Psoas muscle (tissue), 8 donors: ENCODE results near the gene ACO2. TPM values are rescaled to one million over a fixed set of nuclear protein-coding genes. Genes with fewer than 3 reads are reported as not detected.

Experiments used
- ATAC-seq, 4 donors: fragments of 200-7000 bp; cut with Tn5 transposase; one replicate each; pipeline ENCODE4 v1.9.1; 2020; ENCODE audit warnings: moderate library complexity in 3 of 4, mild to moderate bottlenecking in 2 of 4
- DNase-seq, 2 donors: peaks; one replicate each; pipeline ENCODE4 v3.0.0-alpha.2; 2020
- H3K27ac ChIP-seq: fragments of 200-600 bp; one replicate; pipeline ENCODE4 v1.8.0; 2022
- H3K27me3 ChIP-seq, 3 donors: fragments of 200-600 bp in 1 of 3; one replicate each; pipeline versions ENCODE4 v1.6.1 to v1.8.0; 2013 to 2022; ENCODE audit warnings: low read length in 2 of 3, mild to moderate bottlenecking in 2 of 3, moderate library complexity in 1 of 3; ENCODE audit not compliant: insufficient read depth in 3 of 3
- H3K36me3 ChIP-seq, 2 donors: fragments of 200-600 bp in 1 of 2; one replicate each; pipeline versions ENCODE4 v1.6.1 to v1.8.0; 2013 to 2022; ENCODE audit warnings: low read depth in 1 of 2, mild to moderate bottlenecking in 1 of 2, moderate library complexity in 1 of 2; ENCODE audit not compliant: insufficient read depth in 1 of 2
- H3K4me1 ChIP-seq: fragments of 200-600 bp; one replicate; pipeline ENCODE4 v1.8.0; 2022
- H3K4me3 ChIP-seq: fragments of 200-600 bp; one replicate; pipeline ENCODE4 v1.8.0; 2022; ENCODE audit warnings: mild to moderate bottlenecking
- H3K9me3 ChIP-seq: fragments of 200-600 bp; one replicate; pipeline ENCODE4 v1.8.0; 2022
- WGBS, 3 donors: extraction: QIAGEN DNeasy Blood & Tissue Kit; methylation state at CpG; one replicate each; pipeline versions ENCODE4 v1.1.6 to v1.1.7; 2013; 5-methylcytosine and 5-hydroxymethylcytosine counted together
- intact Hi-C, 2 donors: fragments of 100-400 bp; cut with DNase I; formaldehyde crosslinking; loops; one replicate each; pipeline versions ENCODE4 v1.11.0 to v1.14.2; 2022
- polyA plus RNA-seq, 3 donors: library from polyadenylated mRNA; stranded (reverse); fragments of 200-250 nt; gene quantifications; one replicate each; pipeline ENCODE4 v1.2.3, GENCODE V29; 2013
- total RNA-seq, 4 donors: library from RNA; stranded (reverse); fragmentation: NEBNext Ultra II Directional in 2 of 4; extraction: Animal tissue kit (Norgen Biotek cat#: 25700) in 2 of 4; gene quantifications; one replicate each; pipeline versions ENCODE4 v1.2.1 to v1.2.4, GENCODE V29; 2021 to 2023
- TF ChIP-seq, protein P1 (sequence below): fragments of 200-600 bp; IDR thresholded peaks from one replicate; pipeline ENCODE4 v1.8.0; 2022; ENCODE audit warnings: antibody characterized with exemption
- donor health status: healthy with polysubstance abuse.
- donor health status: DM: no; HTN: no; CAD: no; lungs with moderate emphysema.
- donor health status: Bipolar disorder and iron deficiency.
- donor health status: healthy.
- donor health status: DM: yes; HTN: yes; CAD: no.
- donor health status: DM: no; HTN: no; CAD: no.
- donor health status: DM: no; HTN: no; CAD: no.
- donor health status: DM: yes; HTN: yes; CAD: no.

ACO2 gene
- total and polyA plus RNA-seq, 7 donors = 346 to 513 (median 458) TPM

DNA sequence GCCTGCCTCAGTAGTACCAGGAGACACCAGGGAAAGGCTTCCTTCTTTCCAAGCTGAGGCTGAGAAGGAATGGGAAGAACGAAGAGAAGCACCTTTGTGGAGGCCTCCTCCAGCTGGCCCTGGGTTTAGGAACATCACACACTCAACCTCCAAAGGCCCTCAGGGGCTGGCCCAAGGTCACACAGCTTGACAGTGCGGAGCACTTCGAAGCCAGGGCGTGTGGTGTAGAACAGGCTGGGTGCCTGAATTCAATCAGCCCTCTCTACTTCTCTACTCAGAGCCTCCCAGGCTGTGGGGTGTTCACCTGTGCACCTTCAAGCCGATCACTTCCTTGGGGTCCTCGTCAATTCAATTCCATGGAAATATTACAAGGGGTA, 91.2 kb downstream of the ACO2 start:
- WGBS, 3 donors = 57 to 71% (median 58%) methylated on average over 6 of the region's 6 CpGs
- Histone ChIP-seq H3K4me1 (no peaks in the 10 kb centered on the region), H3K4me3 (no peak overlapping the region)

DNA sequence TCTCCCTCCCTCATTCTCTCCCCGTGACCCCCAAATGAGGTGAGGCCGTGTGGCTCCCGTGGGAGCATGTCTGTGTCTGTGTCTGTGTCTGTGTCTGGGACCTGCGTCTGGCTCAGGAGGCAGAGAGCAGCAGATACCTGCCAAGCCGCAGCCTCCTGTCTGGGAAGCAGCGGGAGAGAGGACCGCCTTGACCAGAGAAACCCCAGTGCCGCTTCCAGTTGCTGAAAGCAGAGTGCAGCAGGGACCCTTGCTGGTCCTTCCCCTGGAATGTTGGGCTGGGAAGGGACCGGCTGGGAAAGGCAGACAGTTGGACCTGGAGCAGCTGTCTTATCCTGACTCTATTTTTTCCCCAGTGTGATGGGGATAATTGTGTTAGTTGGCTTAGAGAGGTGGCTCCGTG, 92.4 kb downstream of the ACO2 start:
- Histone ChIP-seq H3K4me3 (peak overlapping the region; percentile 25), H3K4me1 (peaks cover 3% of the 10 kb centered on the region), H3K36me3 (no peaks in the 10 kb centered on the region), H3K27ac (no peak overlapping the region), H3K27me3 (peaks cover 0 to 11% (median 6%) of the 10 kb centered on the region in 3 donors), H3K9me3 (no peaks in the 10 kb centered on the region)
- intact Hi-C loops = no loop called here
- TF ChIP-seq, protein P1, sequence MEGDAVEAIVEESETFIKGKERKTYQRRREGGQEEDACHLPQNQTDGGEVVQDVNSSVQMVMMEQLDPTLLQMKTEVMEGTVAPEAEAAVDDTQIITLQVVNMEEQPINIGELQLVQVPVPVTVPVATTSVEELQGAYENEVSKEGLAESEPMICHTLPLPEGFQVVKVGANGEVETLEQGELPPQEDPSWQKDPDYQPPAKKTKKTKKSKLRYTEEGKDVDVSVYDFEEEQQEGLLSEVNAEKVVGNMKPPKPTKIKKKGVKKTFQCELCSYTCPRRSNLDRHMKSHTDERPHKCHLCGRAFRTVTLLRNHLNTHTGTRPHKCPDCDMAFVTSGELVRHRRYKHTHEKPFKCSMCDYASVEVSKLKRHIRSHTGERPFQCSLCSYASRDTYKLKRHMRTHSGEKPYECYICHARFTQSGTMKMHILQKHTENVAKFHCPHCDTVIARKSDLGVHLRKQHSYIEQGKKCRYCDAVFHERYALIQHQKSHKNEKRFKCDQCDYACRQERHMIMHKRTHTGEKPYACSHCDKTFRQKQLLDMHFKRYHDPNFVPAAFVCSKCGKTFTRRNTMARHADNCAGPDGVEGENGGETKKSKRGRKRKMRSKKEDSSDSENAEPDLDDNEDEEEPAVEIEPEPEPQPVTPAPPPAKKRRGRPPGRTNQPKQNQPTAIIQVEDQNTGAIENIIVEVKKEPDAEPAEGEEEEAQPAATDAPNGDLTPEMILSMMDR = no peak
- ATAC-seq (no peak), DNase-seq (no peak)
- 48 to 49% (median 48%) methylated on average over 9 to 10 of the region's 10 CpGs for WGBS, 3 donors

More for the DNA sequence above, 91.2 kb downstream of the ACO2 start:
- Histone ChIP-seq H3K27me3 (peaks cover 0 to 13% (median 6%) of the 10 kb centered on the region in 3 donors), H3K9me3 (no peaks in the 10 kb centered on the region), H3K27ac (no peak overlapping the region), H3K36me3 (no peaks in the 10 kb centered on the region)
- no peak for ATAC-seq
- intact Hi-C loops = no loop called here
- TF ChIP-seq, protein P1 = no peak
- DNase-seq = no peak

DNA sequence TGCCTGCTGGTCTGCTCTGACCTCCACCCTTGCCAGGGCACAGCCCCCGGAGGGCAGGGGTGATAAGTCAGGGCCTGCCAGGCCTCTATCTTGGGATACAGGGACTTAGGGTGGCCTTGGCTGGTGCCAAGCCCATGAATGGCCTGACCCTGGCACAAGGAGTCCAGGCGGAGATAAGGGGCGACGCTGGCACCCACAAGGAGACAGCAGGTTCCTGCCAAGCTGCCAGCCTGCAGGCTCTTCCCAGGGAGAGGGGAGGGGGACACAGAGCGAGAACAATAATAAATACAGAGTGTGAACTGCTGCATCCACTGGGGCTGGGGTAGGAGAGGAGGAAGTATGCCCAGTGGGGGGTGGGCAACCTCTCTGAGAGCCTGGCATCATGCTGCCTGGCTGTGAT, 92.9 kb downstream of the ACO2 start:
- DNase-seq (no peak), ATAC-seq (no peak)
- intact Hi-C loops = no loop called here
- H3K27me3 ChIP-seq = peaks cover 0 to 6% (median 6%) of the 10 kb centered on the region in 3 donors
- H3K36me3 ChIP-seq = no peaks in the 10 kb centered on the region
- peak overlapping the region; percentile 22 for H3K4me3 ChIP-seq
- H3K27ac ChIP-seq = no peak overlapping the region
- peaks cover 3% of the 10 kb centered on the region for H3K4me1 ChIP-seq
- H3K9me3 ChIP-seq = no peaks in the 10 kb centered on the region
- TF ChIP-seq, protein P1 = no peak
- 61 to 79% (median 69%) methylated on average over 5 of the region's 5 CpGs for WGBS, 3 donors

DNA sequence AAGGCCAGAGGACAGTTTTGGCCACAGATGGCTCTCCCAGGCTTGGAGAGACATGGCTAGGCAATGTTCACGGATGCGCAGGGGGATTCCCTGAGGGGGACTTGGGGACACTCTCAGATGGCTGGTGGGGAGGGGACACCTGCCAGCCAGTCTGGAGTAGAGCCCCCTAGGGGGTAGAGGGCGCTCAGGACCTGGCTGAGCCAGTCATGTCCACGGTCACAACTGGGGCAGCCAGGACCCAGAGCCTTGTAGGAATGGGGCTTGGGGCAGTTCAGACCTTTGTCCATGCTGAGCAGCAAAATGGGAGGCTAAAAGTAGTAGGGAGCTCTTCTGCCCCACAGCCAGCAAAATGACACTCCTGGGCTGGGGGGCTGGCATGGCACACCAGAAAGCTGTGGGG, 93.5 kb downstream of the ACO2 start:
- TF ChIP-seq, protein P1 = no peak
- no peaks in the 10 kb centered on the region for H3K36me3 ChIP-seq
- H3K27me3 ChIP-seq = peaks cover 0 to 6% (median 4%) of the 10 kb centered on the region in 3 donors
- intact Hi-C loops = no loop called here
- ATAC-seq (no peak), DNase-seq (no peak)
- no peak overlapping the region for H3K4me3 ChIP-seq
- H3K9me3 ChIP-seq = no peaks in the 10 kb centered on the region
- peaks cover 3% of the 10 kb centered on the region for H3K4me1 ChIP-seq
- 70 to 83% (median 77%) methylated on average over 4 of the region's 4 CpGs for WGBS, 3 donors
- H3K27ac ChIP-seq = no peak overlapping the region

DNA sequence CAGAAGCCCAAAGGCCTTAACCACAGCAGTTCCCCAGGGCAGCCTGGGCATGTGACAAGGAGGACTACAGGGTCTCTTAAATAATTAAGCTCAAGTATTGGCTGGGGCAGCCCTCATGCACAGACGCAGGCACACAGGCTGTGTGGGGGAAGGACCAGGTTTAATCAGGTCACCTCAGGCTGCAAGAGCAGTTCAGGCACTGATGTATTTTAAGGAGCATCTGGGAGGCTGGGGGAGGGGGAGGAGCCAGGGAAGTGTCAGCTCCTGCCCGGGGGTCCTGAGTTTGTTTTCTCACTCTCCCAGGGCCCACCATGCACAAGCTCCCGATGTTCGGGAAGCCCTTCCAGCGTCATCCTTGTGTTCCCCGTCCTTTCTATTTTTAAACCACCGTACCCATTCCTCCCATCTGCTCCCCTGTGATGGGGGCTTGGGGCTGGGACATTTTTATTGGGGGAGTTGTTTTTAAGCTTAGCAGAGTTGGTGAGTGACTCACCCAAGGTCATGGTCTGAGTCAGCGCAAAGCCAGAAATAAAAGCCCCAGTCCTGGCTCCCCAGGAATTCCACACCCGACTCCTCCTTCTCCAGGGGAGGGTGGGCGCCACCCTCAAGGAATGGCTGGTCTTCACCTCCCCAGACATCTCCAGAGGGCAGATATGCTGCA, 94.3 kb downstream of the ACO2 start:
- intact Hi-C loops = no loop called here
- no peaks in the 10 kb centered on the region for H3K9me3 ChIP-seq
- H3K27me3 ChIP-seq = peaks cover 0 to 6% (median 4%) of the 10 kb centered on the region in 3 donors
- no peak for DNase-seq
- H3K27ac ChIP-seq = no peak overlapping the region
- ATAC-seq = no peak
- H3K36me3 ChIP-seq = no peaks in the 10 kb centered on the region
- no peak overlapping the region for H3K4me3 ChIP-seq
- peaks cover 3% of the 10 kb centered on the region for H3K4me1 ChIP-seq
- WGBS, 3 donors = 48 to 57% (median 53%) methylated on average over 10 of the region's 10 CpGs
- TF ChIP-seq, protein P1 = no peak
